Testis (tissue), 2 donors: Measurements from ENCODE around the gene ELOVL2.

Source experiments
- POLR2A ChIP-seq: fragments of 450-650 bp; IDR thresholded peaks from one replicate; pipeline ENCODE4 v1.6.1; 2017; ENCODE audit warnings: antibody characterized with exemption, mild to moderate bottlenecking, moderate library complexity
- TF ChIP-seq, protein P1 (sequence below), 3 experiments: fragments of 450-650 bp in 2 of 3; fragments of 200-600 bp in 1 of 3; sonication (generic) in 1 of 3; IDR thresholded peaks; one replicate each; pipeline ENCODE4 v1.5.1; 2016 to 2019; ENCODE audit warnings: antibody characterized with exemption in 3 of 3, mild to moderate bottlenecking in 2 of 3, moderate library complexity in 1 of 3

DNA sequence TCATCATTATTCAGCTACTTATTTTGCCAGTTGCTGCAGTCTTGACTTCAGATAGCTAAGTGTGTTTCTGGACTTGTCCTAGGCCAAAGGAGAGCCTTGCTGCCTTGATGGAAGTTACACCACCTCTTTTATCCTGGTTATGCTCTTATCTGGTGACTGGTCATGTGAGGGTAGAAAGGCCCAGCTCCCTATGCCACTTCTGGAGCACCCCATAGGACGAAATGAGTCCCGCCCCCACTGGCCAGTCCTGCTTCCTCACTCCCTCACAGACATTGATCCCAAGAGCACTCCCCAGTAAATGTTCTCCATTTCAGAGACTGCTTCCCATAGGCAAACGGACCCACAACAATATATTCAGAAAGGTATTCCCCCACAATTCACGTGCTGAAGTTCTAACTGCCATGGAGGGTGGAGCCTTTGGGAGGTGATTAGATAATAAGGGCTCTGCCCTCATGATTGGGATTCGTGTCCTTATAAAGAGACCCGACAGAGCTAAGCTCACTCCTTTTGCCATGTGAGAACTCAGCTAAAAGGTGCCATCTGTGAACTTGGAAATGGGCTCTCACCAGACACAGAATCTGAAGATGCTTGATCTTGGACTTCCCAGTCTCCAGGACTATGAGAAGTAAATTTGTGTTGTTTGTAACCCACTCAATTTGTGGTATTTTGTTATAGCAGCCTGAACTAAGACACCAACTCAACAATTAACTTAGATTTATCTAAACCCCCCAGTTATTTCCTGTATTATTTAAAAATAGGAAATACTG lies 21.5 kb upstream of the ELOVL2 start:
- TF ChIP-seq, protein P1, sequence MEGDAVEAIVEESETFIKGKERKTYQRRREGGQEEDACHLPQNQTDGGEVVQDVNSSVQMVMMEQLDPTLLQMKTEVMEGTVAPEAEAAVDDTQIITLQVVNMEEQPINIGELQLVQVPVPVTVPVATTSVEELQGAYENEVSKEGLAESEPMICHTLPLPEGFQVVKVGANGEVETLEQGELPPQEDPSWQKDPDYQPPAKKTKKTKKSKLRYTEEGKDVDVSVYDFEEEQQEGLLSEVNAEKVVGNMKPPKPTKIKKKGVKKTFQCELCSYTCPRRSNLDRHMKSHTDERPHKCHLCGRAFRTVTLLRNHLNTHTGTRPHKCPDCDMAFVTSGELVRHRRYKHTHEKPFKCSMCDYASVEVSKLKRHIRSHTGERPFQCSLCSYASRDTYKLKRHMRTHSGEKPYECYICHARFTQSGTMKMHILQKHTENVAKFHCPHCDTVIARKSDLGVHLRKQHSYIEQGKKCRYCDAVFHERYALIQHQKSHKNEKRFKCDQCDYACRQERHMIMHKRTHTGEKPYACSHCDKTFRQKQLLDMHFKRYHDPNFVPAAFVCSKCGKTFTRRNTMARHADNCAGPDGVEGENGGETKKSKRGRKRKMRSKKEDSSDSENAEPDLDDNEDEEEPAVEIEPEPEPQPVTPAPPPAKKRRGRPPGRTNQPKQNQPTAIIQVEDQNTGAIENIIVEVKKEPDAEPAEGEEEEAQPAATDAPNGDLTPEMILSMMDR (IDR thresholded peaks at IDR 0.05), result no peak
- no peak for TF ChIP-seq POLR2A
